GM12878 (cell line): ENCODE measurements around the gene SPHK2. TPM values are rescaled to one million over a fixed set of nuclear protein-coding genes. Genes with fewer than 3 reads are reported as not detected.

Source experiments
- ATAC-seq: fragments of 200-7000 bp; cut with Tn5 transposase; 3 replicates; pipeline ENCODE4 v1.9.1; 2020; ENCODE audit warnings: mild to moderate bottlenecking, moderate library complexity
- BruUV-seq: library from RNA; stranded (reverse); fragments of 400-500 nt; replicated peaks from 2 replicates; lab custom pipeline; 2021; lab: Mats Ljungman, UMichigan
- CTCF ChIA-PET: fragments of 300-600 bp; sonication (Branson Sonifier 250); formaldehyde crosslinking; extraction: SDS; loops from one replicate; lab custom pipeline; 2021; ENCODE audit warnings: inconsistent platforms; lab: Yijun Ruan, JAX
- POLR2A ChIA-PET: fragments of 350-600 bp; formaldehyde crosslinking; extraction: SDS; loops from one replicate; lab custom pipeline; 2021; ENCODE audit warnings: inconsistent platforms; lab: Charles Lee
- RAD21 ChIA-PET: fragments of 300-600 bp; sonication (Branson Sonifier 250); formaldehyde crosslinking; loops from one replicate; lab custom pipeline; 2023; ENCODE audit warnings: antibody characterized with exemption; ENCODE audit not compliant: unreplicated experiment; lab: Charles Lee
- SMC1A ChIA-PET: fragments of 300-600 bp; sonication (Branson Sonifier 250); formaldehyde crosslinking; loops from one replicate; lab custom pipeline; 2023; ENCODE audit not compliant: unreplicated experiment, uncharacterized antibody; lab: Charles Lee
- DNase-seq: peaks from one replicate; pipeline ENCODE4 v3.0.0-alpha.2; 2011; ENCODE audit warnings: low read depth, low spot score
- FAIRE-seq: peaks from 3 replicates; lab custom pipeline; 2011; peaks lifted over from hg19 to GRCh38; lab: Jason Lieb, UNC
- H2AFZ ChIP-seq: 2 replicates; pipeline ENCODE4 v1.6.0; 2011; ENCODE audit warnings: low read depth, low read length, control low read depth; ENCODE audit not compliant: control insufficient read depth
- H3K27ac ChIP-seq: 2 replicates; pipeline ENCODE4 v1.5.1; 2011; ENCODE audit warnings: control low read depth; ENCODE audit not compliant: control insufficient read depth, insufficient read depth
- H3K27me3 ChIP-seq, 2 experiments: replicated peaks in 1 of 2; 2 replicates each; pipeline versions ENCODE4 v1.6.0 to v1.6.1; 2011; ENCODE audit warnings: low read length in 1 of 2; ENCODE audit not compliant: control insufficient read depth in 2 of 2, insufficient read depth in 2 of 2
- H3K36me3 ChIP-seq, 2 experiments: 2 replicates each; pipeline ENCODE4 v1.5.1; 2011; ENCODE audit warnings: low read length in 1 of 2; ENCODE audit not compliant: control insufficient read depth in 2 of 2, insufficient read depth in 2 of 2
- H3K4me1 ChIP-seq: 2 replicates; pipeline ENCODE4 v1.6.1; 2011; ENCODE audit warnings: mild to moderate bottlenecking, low read length, moderate library complexity, mixed read lengths; ENCODE audit not compliant: control insufficient read depth, insufficient read depth
- H3K4me2 ChIP-seq: 2 replicates; pipeline ENCODE4 v1.6.0; 2011; ENCODE audit warnings: control low read depth; ENCODE audit not compliant: control insufficient read depth, insufficient read depth
- H3K4me3 ChIP-seq: fragments of 200-600 bp; sonication (generic); 2 replicates; pipeline ENCODE4 v1.5.1; 2016
- H3K79me2 ChIP-seq: 2 replicates; pipeline ENCODE4 v1.6.0; 2011; ENCODE audit warnings: low read length; ENCODE audit not compliant: control insufficient read depth, insufficient read depth
- H3K9ac ChIP-seq: 2 replicates; pipeline ENCODE4 v1.8.0; 2011; ENCODE audit warnings: low read length, control low read depth, mixed read lengths; ENCODE audit not compliant: control insufficient read depth, insufficient read depth
- H3K9me3 ChIP-seq: replicated peaks from 3 replicates; pipeline ENCODE4 v1.5.1; 2011; ENCODE audit warnings: mild to moderate bottlenecking, low read length; ENCODE audit not compliant: control insufficient read depth, insufficient read depth
- H4K20me1 ChIP-seq: 2 replicates; pipeline ENCODE4 v1.6.0; 2011; ENCODE audit not compliant: control insufficient read depth, insufficient read depth
- GABPA ChIP-seq: IDR thresholded peaks from 2 replicates; pipeline ENCODE4 v1.6.1; 2014; ENCODE audit warnings: antibody characterized with exemption, low read depth, mild to moderate bottlenecking, inconsistent platforms
- HDAC6 ChIP-seq: fragments of 200-600 bp; sonication (generic); IDR thresholded peaks from one replicate; pipeline ENCODE4 v1.8.0; 2017; ENCODE audit warnings: antibody characterized with exemption; ENCODE audit not compliant: unreplicated experiment
- MTA3 ChIP-seq: IDR thresholded peaks from 2 replicates; pipeline ENCODE4 v1.6.1; 2012; ENCODE audit warnings: low read length, inconsistent platforms, borderline replicate concordance
- NFYA ChIP-seq: IDR thresholded peaks from 2 replicates; pipeline ENCODE4 v1.6.1; 2011; ENCODE audit warnings: low read depth, mild to moderate bottlenecking, low read length, improper control_type of control experiment, borderline replicate concordance
- PML ChIP-seq: IDR thresholded peaks from 2 replicates; pipeline ENCODE4 v1.6.1; 2012; ENCODE audit warnings: low read length, inconsistent platforms
- TCF3 ChIP-seq: IDR thresholded peaks from 2 replicates; pipeline ENCODE4 v1.6.1; 2012; ENCODE audit warnings: low read depth, mild to moderate bottlenecking, low read length, borderline replicate concordance; ENCODE audit not compliant: insufficient read depth
- ZZZ3 ChIP-seq: IDR thresholded peaks from 2 replicates; pipeline ENCODE4 v1.6.1; 2011; ENCODE audit warnings: low read depth; ENCODE audit not compliant: control insufficient read depth, insufficient read length
- WGBS: methylation state at CpG from one replicate; pipeline ENCODE4 v1.1.6; 2016; ENCODE audit warnings: low lambda C conversion rate; ENCODE audit not compliant: insufficient replicate concordance, insufficient coverage; ENCODE audit errors: missing lambda C conversion rate; 5-methylcytosine and 5-hydroxymethylcytosine counted together
- in situ Hi-C: fragments of 300-500 bp; cut with MboI; formaldehyde crosslinking; loops from 9 replicates; pipeline ENCODE4 v1.14.3; 2018; ENCODE audit warnings: mixed read lengths
- intact Hi-C: fragments of 100-400 bp; cut with micrococcal nuclease; formaldehyde crosslinking; loops from one replicate; pipeline ENCODE4 v1.14.2; 2022; ENCODE audit not compliant: unreplicated experiment
- polyA plus RNA-seq, 11 experiments: library from polyadenylated mRNA; depleted of rRNA in 4 of 11; unstranded in 6 of 11; stranded (reverse) in 5 of 11; fragments of >200 nt; fragmentation: Nextera tagmentation in 4 of 11; fragmentation: Illumina TruSeq in 1 of 11; extraction: Ambion mirVana in 4 of 11; extraction: Trizol in 1 of 11; gene quantifications; 1 replicate in 1 of 11; 2 replicates in 10 of 11; pipeline versions ENCODE4 v1.2.1 to v1.2.3, GENCODE V29; 2011 to 2016; ENCODE audit warnings: inconsistent platforms in 2 of 11, missing spikeins in 2 of 11, low read depth in 1 of 11
- total RNA-seq, 4 experiments: library from RNA; depleted of rRNA in 3 of 4; stranded (reverse); fragments of >200 nt in 3 of 4; fragmentation: Illumina TruSeq in 1 of 4; extraction: Trizol in 1 of 4; gene quantifications; 2 replicates each; pipeline versions ENCODE4 v1.2.1 to v1.2.3, GENCODE V29; 2013 to 2021
- TF ChIP-seq, protein P1 (sequence below): fragments of 450-650 bp; IDR thresholded peaks from 2 replicates; pipeline ENCODE4 v1.6.1; 2018; ENCODE audit warnings: mild to moderate bottlenecking, low read depth, moderate library complexity; ENCODE audit not compliant: partially characterized antibody
- TF ChIP-seq, protein P2 (sequence below): IDR thresholded peaks from 2 replicates; pipeline ENCODE4 v1.6.1; 2012; ENCODE audit warnings: low read depth, low read length, improper control_type of control experiment

The SPHK2 gene
- total and polyA plus RNA-seq, 10 of the 15 experiments (the other 5 are each of a cell fraction or from before 2014, with no cell fraction given), result 0.37 to 40.5 (median 11.2) TPM

DNA sequence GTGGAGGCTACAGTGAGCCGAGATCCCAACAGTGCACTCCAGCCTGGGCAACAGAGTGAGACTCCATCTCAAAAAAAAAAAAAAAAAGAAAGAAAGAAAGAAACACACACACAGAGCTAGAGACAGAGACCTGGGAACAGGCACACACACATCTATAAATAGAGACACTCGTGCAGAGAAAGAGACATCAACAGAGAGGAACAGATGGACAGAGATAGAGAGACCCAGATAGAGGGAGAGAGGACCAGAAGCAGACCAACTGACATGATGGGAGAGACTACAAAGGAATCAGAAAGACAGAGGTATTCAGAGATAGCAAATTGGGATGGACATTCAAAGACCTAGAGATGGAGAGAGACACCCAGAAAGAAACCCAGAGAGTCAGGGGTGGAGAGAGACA is 28.8 kb downstream of the SPHK2 start:
- RAD21 ChIA-PET, result interaction anchor here (0.6 kb wide), 1 partner anchor 192 kb away, joined by 3 read pairs; no protein-coding TSS in a partner anchor
- CTCF ChIA-PET, result no interaction called here
- 50% methylated on average over 2 of the region's 2 CpGs for WGBS
- Histone ChIP-seq H3K4me2 (no peak overlapping the region), H3K27ac (no peak overlapping the region), H4K20me1 (no peaks in the 10 kb centered on the region)
- no TSS peak for BruUV-seq
- DNase-seq, result no peak
- TF ChIP-seq GABPA (no peak), MTA3 (no peak), HDAC6 (no peak), ZZZ3 (no peak), PML (no peak), TCF3 (no peak), NFYA (no peak)
- TF ChIP-seq, protein P1, sequence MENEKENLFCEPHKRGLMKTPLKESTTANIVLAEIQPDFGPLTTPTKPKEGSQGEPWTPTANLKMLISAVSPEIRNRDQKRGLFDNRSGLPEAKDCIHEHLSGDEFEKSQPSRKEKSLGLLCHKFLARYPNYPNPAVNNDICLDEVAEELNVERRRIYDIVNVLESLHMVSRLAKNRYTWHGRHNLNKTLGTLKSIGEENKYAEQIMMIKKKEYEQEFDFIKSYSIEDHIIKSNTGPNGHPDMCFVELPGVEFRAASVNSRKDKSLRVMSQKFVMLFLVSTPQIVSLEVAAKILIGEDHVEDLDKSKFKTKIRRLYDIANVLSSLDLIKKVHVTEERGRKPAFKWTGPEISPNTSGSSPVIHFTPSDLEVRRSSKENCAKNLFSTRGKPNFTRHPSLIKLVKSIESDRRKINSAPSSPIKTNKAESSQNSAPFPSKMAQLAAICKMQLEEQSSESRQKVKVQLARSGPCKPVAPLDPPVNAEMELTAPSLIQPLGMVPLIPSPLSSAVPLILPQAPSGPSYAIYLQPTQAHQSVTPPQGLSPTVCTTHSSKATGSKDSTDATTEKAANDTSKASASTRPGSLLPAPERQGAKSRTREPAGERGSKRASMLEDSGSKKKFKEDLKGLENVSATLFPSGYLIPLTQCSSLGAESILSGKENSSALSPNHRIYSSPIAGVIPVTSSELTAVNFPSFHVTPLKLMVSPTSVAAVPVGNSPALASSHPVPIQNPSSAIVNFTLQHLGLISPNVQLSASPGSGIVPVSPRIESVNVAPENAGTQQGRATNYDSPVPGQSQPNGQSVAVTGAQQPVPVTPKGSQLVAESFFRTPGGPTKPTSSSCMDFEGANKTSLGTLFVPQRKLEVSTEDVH, result no peak
- TF ChIP-seq, protein P2, sequence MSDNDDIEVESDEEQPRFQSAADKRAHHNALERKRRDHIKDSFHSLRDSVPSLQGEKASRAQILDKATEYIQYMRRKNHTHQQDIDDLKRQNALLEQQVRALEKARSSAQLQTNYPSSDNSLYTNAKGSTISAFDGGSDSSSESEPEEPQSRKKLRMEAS, result no peak
- TF ChIP-seq, all 136 proteins: peak for 0
- H3K79me2 ChIP-seq, result no peaks in the 10 kb centered on the region
- no peak overlapping the region for H3K9ac ChIP-seq
- FAIRE-seq (no peak), ATAC-seq (no peak)
- peaks cover 25% of the 10 kb centered on the region for H3K4me1 ChIP-seq
- H2AFZ ChIP-seq, result no peak overlapping the region
- intact Hi-C loops (loop anchor here (5.0 kb wide), 1 partner anchor 189 kb away; the partner anchor contains the start of gene HSD17B14), in situ Hi-C loops (loop anchor here (5.0 to 25.0 kb wide), 2 partner anchors 189 to 1239 kb away; partner anchors contain the start of genes AKT1S1, HSD17B14, IL4I1 and TBC1D17)
- ChIA-PET POLR2A (interaction anchor here (0.6 kb wide), 1 partner anchor 12 kb away, joined by 6 read pairs; no protein-coding TSS in a partner anchor), SMC1A (no interaction called here)
- no peaks in the 10 kb centered on the region for H3K9me3 ChIP-seq
- H3K36me3 ChIP-seq, result no peaks in the 10 kb centered on the region
- H3K4me3 ChIP-seq, result no peak overlapping the region
- H3K27me3 ChIP-seq, result no peaks in the 10 kb centered on the region
